HFF-Myc (cell line): ENCODE data around the gene FRY.

Experiments used
- DNase-seq: peaks from one replicate; pipeline ENCODE4 v3.0.0-alpha.2; 2011; ENCODE audit warnings: low read depth; ENCODE audit errors: extremely low read depth
- H3K4me3 ChIP-seq: replicated peaks from 2 replicates; pipeline ENCODE4 v1.5.1; 2011; ENCODE audit warnings: low read depth, mild to moderate bottlenecking, control low read depth, low read length
- CTCF ChIP-seq: IDR thresholded peaks from 2 replicates; pipeline ENCODE4 v1.5.1; 2012; ENCODE audit warnings: mild to moderate bottlenecking, low read depth, low read length, control low read depth; ENCODE audit errors: missing control alignments

FRY gene

GRCh38 chr13:32320528-32320927 lies 289.0 kb downstream of the FRY start:
- no peak for DNase-seq
- no peak overlapping the region for H3K4me3 ChIP-seq

GRCh38 chr13:32323912-32324311 lies 292.3 kb downstream of the FRY start:
- TF ChIP-seq CTCF: no peak
- no peak overlapping the region for H3K4me3 ChIP-seq
- no peak for DNase-seq

More at GRCh38 chr13:32320528-32320927, 289.0 kb downstream of the FRY start:
- no peak for TF ChIP-seq CTCF

GRCh38 chr13:32330441-32330840 lies 298.9 kb downstream of the FRY start:
- TF ChIP-seq CTCF: no peak
- no peak overlapping the region for H3K4me3 ChIP-seq
- no peak for DNase-seq

- TF ChIP-seq CTCF: no peak
- H3K4me3 ChIP-seq: no peak overlapping the region
- DNase-seq: no peak
Measured at GRCh38 chr13:32334671-32335070, 303.1 kb downstream of the FRY start.

- no peak for TF ChIP-seq CTCF
- no peak for DNase-seq
- no peak overlapping the region for H3K4me3 ChIP-seq
Measured at GRCh38 chr13:32340914-32341313, 309.3 kb downstream of the FRY start.

GRCh38 chr13:32347651-32348050 lies 316.1 kb downstream of the FRY start:
- no peak for TF ChIP-seq CTCF
- DNase-seq: no peak

More at GRCh38 chr13:32347651-32348050, 316.1 kb downstream of the FRY start:
- no peak overlapping the region for H3K4me3 ChIP-seq
